Measurements from ENCODE around the gene KCNK3. TPM values are rescaled to one million over a fixed set of nuclear protein-coding genes. Genes with fewer than 3 reads are reported as not detected.

KCNK3 gene
- total RNA-seq, 1 experiment from 2014 or later: not detected

DNA sequence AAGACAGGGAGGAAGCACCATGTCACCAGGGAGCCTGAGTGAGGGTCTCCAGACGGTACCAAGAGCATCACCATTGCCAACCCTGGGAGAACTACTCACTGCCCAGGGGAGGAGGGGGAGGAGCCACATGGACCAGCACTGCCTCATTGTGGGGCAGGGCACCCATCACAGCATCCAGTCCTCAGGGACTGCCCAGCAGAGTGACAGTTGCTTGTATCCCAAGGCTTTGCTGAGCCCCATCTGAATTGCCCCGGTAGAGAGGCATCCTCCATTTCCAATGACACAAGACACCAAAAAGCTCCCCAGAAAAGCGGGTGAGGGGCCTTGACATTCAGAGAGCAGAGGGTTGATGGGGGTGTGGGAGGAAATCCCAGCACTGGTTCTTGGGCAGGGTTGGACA is 44.5 kb upstream of the KCNK3 start:
- H3K4me3 Mint-ChIP-seq (ENCODE audit: unreplicated experiment): no peak overlapping the region
- TF ChIP-seq, protein P1, sequence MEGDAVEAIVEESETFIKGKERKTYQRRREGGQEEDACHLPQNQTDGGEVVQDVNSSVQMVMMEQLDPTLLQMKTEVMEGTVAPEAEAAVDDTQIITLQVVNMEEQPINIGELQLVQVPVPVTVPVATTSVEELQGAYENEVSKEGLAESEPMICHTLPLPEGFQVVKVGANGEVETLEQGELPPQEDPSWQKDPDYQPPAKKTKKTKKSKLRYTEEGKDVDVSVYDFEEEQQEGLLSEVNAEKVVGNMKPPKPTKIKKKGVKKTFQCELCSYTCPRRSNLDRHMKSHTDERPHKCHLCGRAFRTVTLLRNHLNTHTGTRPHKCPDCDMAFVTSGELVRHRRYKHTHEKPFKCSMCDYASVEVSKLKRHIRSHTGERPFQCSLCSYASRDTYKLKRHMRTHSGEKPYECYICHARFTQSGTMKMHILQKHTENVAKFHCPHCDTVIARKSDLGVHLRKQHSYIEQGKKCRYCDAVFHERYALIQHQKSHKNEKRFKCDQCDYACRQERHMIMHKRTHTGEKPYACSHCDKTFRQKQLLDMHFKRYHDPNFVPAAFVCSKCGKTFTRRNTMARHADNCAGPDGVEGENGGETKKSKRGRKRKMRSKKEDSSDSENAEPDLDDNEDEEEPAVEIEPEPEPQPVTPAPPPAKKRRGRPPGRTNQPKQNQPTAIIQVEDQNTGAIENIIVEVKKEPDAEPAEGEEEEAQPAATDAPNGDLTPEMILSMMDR (IDR thresholded peaks at IDR 0.05; ENCODE audit: unreplicated experiment): no peak
- intact Hi-C loops (cut with micrococcal nuclease): no loop called here
- H3K27ac Mint-ChIP-seq (ENCODE audit: low read depth, unreplicated experiment): no peak overlapping the region
- H3K4me1 Mint-ChIP-seq (ENCODE audit: insufficient read depth, unreplicated experiment): no peaks in the 10 kb centered on the region
- ChIA-PET CTCF (interaction anchor here (1.4 kb wide), 1 partner anchor 42 kb away, joined by 4 read pairs; no protein-coding TSS in a partner anchor), POLR2A (no interaction called here)
- peaks cover 83% of the 10 kb centered on the region for H3K27me3 Mint-ChIP-seq (ENCODE audit: insufficient read depth, unreplicated experiment)
- no TSS peak for BruUV-seq (replicated peaks)
- no peaks in the 10 kb centered on the region for H3K9me3 Mint-ChIP-seq (ENCODE audit: unreplicated experiment)
- H3K36me3 Mint-ChIP-seq (ENCODE audit: insufficient read depth, unreplicated experiment): no peaks in the 10 kb centered on the region
- DNase-seq (ENCODE audit: unreplicated experiment): no peak

- no peak overlapping the region for H3K27ac Mint-ChIP-seq (ENCODE audit: low read depth, unreplicated experiment)
- intact Hi-C loops (cut with micrococcal nuclease): no loop called here
- H3K27me3 Mint-ChIP-seq (ENCODE audit: insufficient read depth, unreplicated experiment): peaks cover 88% of the 10 kb centered on the region
- CTCF ChIA-PET: no interaction called here
- TF ChIP-seq, protein P1 (IDR thresholded peaks at IDR 0.05; ENCODE audit: unreplicated experiment): no peak
- no peak for DNase-seq (ENCODE audit: unreplicated experiment)
- POLR2A ChIA-PET: no interaction called here
- no peaks in the 10 kb centered on the region for H3K36me3 Mint-ChIP-seq (ENCODE audit: insufficient read depth, unreplicated experiment)
- no peaks in the 10 kb centered on the region for H3K9me3 Mint-ChIP-seq (ENCODE audit: unreplicated experiment)
- no peak overlapping the region for H3K4me3 Mint-ChIP-seq (ENCODE audit: unreplicated experiment)
- no TSS peak for BruUV-seq (replicated peaks)
- H3K4me1 Mint-ChIP-seq (ENCODE audit: insufficient read depth, unreplicated experiment): no peaks in the 10 kb centered on the region
These were observed 44.0 kb upstream of the KCNK3 start for GRCh38 chr2:26648516-26648915.

GRCh38 chr2:26649322-26649721 is 43.2 kb upstream of the KCNK3 start:
- TF ChIP-seq, protein P1 (IDR thresholded peaks at IDR 0.05; ENCODE audit: unreplicated experiment): no peak
- DNase-seq (ENCODE audit: unreplicated experiment): no peak
- POLR2A ChIA-PET: interaction anchor here (1.8 kb wide), 1 partner anchor 15 kb away, joined by 4 read pairs; no protein-coding TSS in a partner anchor
- Mint-ChIP-seq H3K36me3 (ENCODE audit: insufficient read depth, unreplicated experiment) (no peaks in the 10 kb centered on the region), H3K27ac (ENCODE audit: low read depth, unreplicated experiment) (no peak overlapping the region), H3K27me3 (ENCODE audit: insufficient read depth, unreplicated experiment) (peaks cover 89% of the 10 kb centered on the region), H3K4me1 (ENCODE audit: insufficient read depth, unreplicated experiment) (no peaks in the 10 kb centered on the region), H3K4me3 (ENCODE audit: unreplicated experiment) (no peak overlapping the region), H3K9me3 (ENCODE audit: unreplicated experiment) (no peaks in the 10 kb centered on the region)
- BruUV-seq (replicated peaks): no TSS peak
- CTCF ChIA-PET: interaction anchor here (0.7 kb wide), 1 partner anchor 19 kb away, joined by 3 read pairs; no protein-coding TSS in a partner anchor
- intact Hi-C loops (cut with micrococcal nuclease): no loop called here

DNA sequence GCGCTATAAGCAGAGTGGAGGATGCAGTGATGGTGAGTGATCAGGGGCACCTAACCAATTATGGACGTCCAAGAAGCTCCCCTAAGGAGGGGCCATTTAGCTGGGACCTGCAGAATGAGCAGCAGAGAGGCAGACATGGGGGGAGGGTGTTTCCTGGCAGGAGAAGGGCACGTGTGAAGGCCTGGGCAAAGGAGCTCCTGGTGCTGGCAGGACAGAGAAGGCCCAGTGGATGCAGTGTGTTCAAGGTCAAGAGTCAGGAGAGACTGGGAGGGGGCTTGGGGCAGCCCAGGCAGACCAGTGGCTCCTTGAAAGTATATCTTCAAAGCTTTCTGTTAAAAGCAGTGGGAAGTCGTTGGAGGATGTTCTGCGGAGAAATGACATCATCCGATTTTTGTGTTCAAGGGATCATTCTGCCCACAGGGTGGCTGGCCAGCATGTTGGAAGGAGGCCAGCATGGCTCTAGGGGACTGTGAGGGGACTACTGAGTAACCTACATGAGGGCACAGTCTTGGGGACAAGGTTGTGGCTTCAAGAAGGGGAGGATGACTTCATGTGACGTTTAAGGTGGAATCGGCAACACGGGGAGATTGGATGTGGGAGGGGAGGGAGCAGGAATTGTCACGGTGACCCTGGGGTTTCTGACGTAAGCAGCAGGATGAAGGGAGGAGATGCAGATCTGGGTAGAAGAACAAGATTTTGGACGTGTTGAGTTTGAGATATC is 42.4 kb upstream of the KCNK3 start:
- POLR2A ChIA-PET: interaction anchor here (1.8 kb wide), 1 partner anchor 16 kb away, joined by 4 read pairs; no protein-coding TSS in a partner anchor
- Mint-ChIP-seq H3K36me3 (ENCODE audit: insufficient read depth, unreplicated experiment) (no peaks in the 10 kb centered on the region), H3K4me3 (ENCODE audit: unreplicated experiment) (no peak overlapping the region), H3K27ac (ENCODE audit: low read depth, unreplicated experiment) (no peak overlapping the region), H3K9me3 (ENCODE audit: unreplicated experiment) (no peaks in the 10 kb centered on the region), H3K27me3 (ENCODE audit: insufficient read depth, unreplicated experiment) (peaks cover 89% of the 10 kb centered on the region), H3K4me1 (ENCODE audit: insufficient read depth, unreplicated experiment) (no peaks in the 10 kb centered on the region)
- no TSS peak for BruUV-seq (replicated peaks)
- TF ChIP-seq, protein P1 (IDR thresholded peaks at IDR 0.05; ENCODE audit: unreplicated experiment): no peak
- CTCF ChIA-PET: interaction anchor here (0.6 to 1.4 kb wide), 4 partner anchors 20 to 700 kb away, joined by 3 to 4 read pairs (median 3); no protein-coding TSS in a partner anchor
- DNase-seq (ENCODE audit: unreplicated experiment): no peak
- intact Hi-C loops (cut with micrococcal nuclease): no loop called here

Data from MCF 10A (cell line).